GM18868 (cell line): ENCODE results near the gene OPTC.

Experiments used
- ATAC-seq: cut with Tn5 transposase; IDR thresholded peaks from one replicate; pipeline ENCODE4 v1.9.1; 2021; ENCODE audit warnings: mild to moderate bottlenecking, moderate library complexity; ENCODE audit not compliant: unreplicated experiment

The OPTC gene

GRCh38 chr1:203556047-203556851 lies 62.3 kb downstream of the OPTC start:
- no peak for ATAC-seq

GRCh38 chr1:203557390-203557789 lies 63.4 kb downstream of the OPTC start:
- ATAC-seq: no peak

GRCh38 chr1:203558064-203558760 lies 64.3 kb downstream of the OPTC start:
- ATAC-seq: no peak
